ENCODE results near the gene EPB41.
"Not testable (repeated sequence)": the region's sequence is repeated elsewhere in the genome, so short reads cannot be mapped to it uniquely, and the experiment has no call there.

EPB41 gene

GRCh38 chr1:29128739-29129138 is 214.4 kb downstream of the EPB41 start:
- Histone ChIP-seq H3K9ac (ENCODE audit: low read length) (no peak overlapping the region), H3K36me3 (replicated peaks; ENCODE audit: low read depth, low read length) (no peaks in the 10 kb centered on the region), H3K4me1 (ENCODE audit: low read length) (no peaks in the 10 kb centered on the region), H3K27me3 (ENCODE audit: low read depth, low read length) (no peaks in the 10 kb centered on the region), H3K4me2 (ENCODE audit: low read length) (no peak overlapping the region), H3K27ac (ENCODE audit: low read length) (no peak overlapping the region), H2AFZ (ENCODE audit: low read depth, low read length) (no peak overlapping the region), H3K79me2 (ENCODE audit: low read length) (no peaks in the 10 kb centered on the region), H4K20me1 (ENCODE audit: insufficient read depth, low read length) (no peaks in the 10 kb centered on the region), H3K4me3 (ENCODE audit: low read length) (no peak overlapping the region), H3K9me3 (ENCODE audit: insufficient read depth, low read length) (no peaks in the 10 kb centered on the region)
- TF ChIP-seq EZH2phosphoT487 (IDR thresholded peaks at IDR 0.05; ENCODE audit: low read depth) = no peak

GRCh38 chr1:29129916-29130315 is 215.5 kb downstream of the EPB41 start:
- Histone ChIP-seq H3K27ac (ENCODE audit: low read length) (no peak overlapping the region), H3K4me3 (ENCODE audit: low read length) (no peak overlapping the region), H2AFZ (ENCODE audit: low read depth, low read length) (no peak overlapping the region), H3K4me1 (ENCODE audit: low read length) (no peaks in the 10 kb centered on the region), H4K20me1 (ENCODE audit: insufficient read depth, low read length) (no peaks in the 10 kb centered on the region), H3K36me3 (replicated peaks; ENCODE audit: low read depth, low read length) (no peaks in the 10 kb centered on the region), H3K79me2 (ENCODE audit: low read length) (no peaks in the 10 kb centered on the region), H3K27me3 (ENCODE audit: low read depth, low read length) (no peaks in the 10 kb centered on the region), H3K9ac (ENCODE audit: low read length) (no peak overlapping the region), H3K4me2 (ENCODE audit: low read length) (no peak overlapping the region), H3K9me3 (ENCODE audit: insufficient read depth, low read length) (no peaks in the 10 kb centered on the region)
- TF ChIP-seq EZH2phosphoT487 (IDR thresholded peaks at IDR 0.05; ENCODE audit: low read depth) (no peak), CTCF (IDR thresholded peaks at IDR 0.05; ENCODE audit: low read depth, low read length) (no peak)

GRCh38 chr1:29131056-29131455 is 216.7 kb downstream of the EPB41 start:
- H3K79me2 ChIP-seq (ENCODE audit: low read length); H3K9ac ChIP-seq (ENCODE audit: low read length); H3K36me3 ChIP-seq (replicated peaks; ENCODE audit: low read depth, low read length); H3K4me2 ChIP-seq (ENCODE audit: low read length); H3K27me3 ChIP-seq (ENCODE audit: low read depth, low read length); H3K4me3 ChIP-seq (ENCODE audit: low read length); H4K20me1 ChIP-seq (ENCODE audit: insufficient read depth, low read length); H3K4me1 ChIP-seq (ENCODE audit: low read length); H3K27ac ChIP-seq (ENCODE audit: low read length); H2AFZ ChIP-seq (ENCODE audit: low read depth, low read length); H3K9me3 ChIP-seq (ENCODE audit: insufficient read depth, low read length): not testable (repeated sequence)

- no peaks in the 10 kb centered on the region for H3K4me1 ChIP-seq (ENCODE audit: low read length)
- TF ChIP-seq EZH2phosphoT487 (IDR thresholded peaks at IDR 0.05; ENCODE audit: low read depth) = no peak
- no peak for TF ChIP-seq CTCF (IDR thresholded peaks at IDR 0.05; ENCODE audit: low read depth, low read length)
- H3K9ac ChIP-seq (ENCODE audit: low read length) = no peak overlapping the region
- H3K4me3 ChIP-seq (ENCODE audit: low read length) = no peak overlapping the region
- H3K79me2 ChIP-seq (ENCODE audit: low read length) = no peaks in the 10 kb centered on the region
- no peaks in the 10 kb centered on the region for H3K9me3 ChIP-seq (ENCODE audit: insufficient read depth, low read length)
- H3K27ac ChIP-seq (ENCODE audit: low read length) = no peak overlapping the region
- H2AFZ ChIP-seq (ENCODE audit: low read depth, low read length) = no peak overlapping the region
- H4K20me1 ChIP-seq (ENCODE audit: insufficient read depth, low read length) = no peaks in the 10 kb centered on the region
- H3K4me2 ChIP-seq (ENCODE audit: low read length) = no peak overlapping the region
- H3K27me3 ChIP-seq (ENCODE audit: low read depth, low read length) = no peaks in the 10 kb centered on the region
- H3K36me3 ChIP-seq (replicated peaks; ENCODE audit: low read depth, low read length) = no peaks in the 10 kb centered on the region
Measured at GRCh38 chr1:29133861-29134694, 219.7 kb downstream of the EPB41 start.

GRCh38 chr1:29134695-29135028 is 220.3 kb downstream of the EPB41 start:
- H3K4me1 ChIP-seq (ENCODE audit: low read length) = no peaks in the 10 kb centered on the region
- H2AFZ ChIP-seq (ENCODE audit: low read depth, low read length) = no peak overlapping the region
- TF ChIP-seq EZH2phosphoT487 (IDR thresholded peaks at IDR 0.05; ENCODE audit: low read depth) = no peak
- TF ChIP-seq CTCF (IDR thresholded peaks at IDR 0.05; ENCODE audit: low read depth, low read length) = no peak

More at GRCh38 chr1:29134695-29135028, 220.3 kb downstream of the EPB41 start:
- Histone ChIP-seq H3K4me3 (ENCODE audit: low read length) (no peak overlapping the region), H3K36me3 (replicated peaks; ENCODE audit: low read depth, low read length) (no peaks in the 10 kb centered on the region), H3K79me2 (ENCODE audit: low read length) (no peaks in the 10 kb centered on the region), H4K20me1 (ENCODE audit: insufficient read depth, low read length) (no peaks in the 10 kb centered on the region), H3K27ac (ENCODE audit: low read length) (no peak overlapping the region), H3K4me2 (ENCODE audit: low read length) (no peak overlapping the region), H3K9ac (ENCODE audit: low read length) (no peak overlapping the region), H3K9me3 (ENCODE audit: insufficient read depth, low read length) (no peaks in the 10 kb centered on the region), H3K27me3 (ENCODE audit: low read depth, low read length) (no peaks in the 10 kb centered on the region)
